ENCODE data around the gene KLHL18.
A peak's percentile ranks its signal among the peaks of the same experiment; 100 is the strongest.

KLHL18 gene

GRCh38 chr3:47266709-47267489 lies 15.8 kb upstream of the KLHL18 start:
- Histone ChIP-seq H3K4me3 (no peak overlapping the region), H3K27ac (no peak overlapping the region), H3K36me3 (ENCODE audit: insufficient read depth, low read length) (no peaks in the 10 kb centered on the region), H3K9ac (ENCODE audit: insufficient read length) (no peak overlapping the region), H3K9me3 (ENCODE audit: low read depth, low read length) (no peaks in the 10 kb centered on the region)
- peak; percentile 28 for DNase-seq (ENCODE audit: low read depth, low spot score)
- no peak for TF ChIP-seq EZH2 (IDR thresholded peaks at IDR 0.05)
- TF ChIP-seq POLR2AphosphoS5 (IDR thresholded peaks at IDR 0.05; ENCODE audit: borderline replicate concordance, low read depth, low read length) = no peak
- TF ChIP-seq FOXP2 (optimal IDR thresholded peaks at IDR 0.05; ENCODE audit: control extremely low read depth, extremely low read length, insufficient read depth) = no peak

- no peak for DNase-seq (ENCODE audit: low read depth, low spot score)
- no peak overlapping the region for H3K4me3 ChIP-seq
- H3K9me3 ChIP-seq (ENCODE audit: low read depth, low read length) = no peaks in the 10 kb centered on the region
- no peak overlapping the region for H3K9ac ChIP-seq (ENCODE audit: insufficient read length)
- no peak overlapping the region for H3K27ac ChIP-seq
- TF ChIP-seq EZH2 (IDR thresholded peaks at IDR 0.05) = no peak
- no peak for TF ChIP-seq POLR2AphosphoS5 (IDR thresholded peaks at IDR 0.05; ENCODE audit: borderline replicate concordance, low read depth, low read length)
- no peak for TF ChIP-seq FOXP2 (optimal IDR thresholded peaks at IDR 0.05; ENCODE audit: control extremely low read depth, extremely low read length, insufficient read depth)
- H3K36me3 ChIP-seq (ENCODE audit: insufficient read depth, low read length) = no peaks in the 10 kb centered on the region
These were observed 15.3 kb upstream of the KLHL18 start for GRCh38 chr3:47267490-47267824.

- TF ChIP-seq FOXP2 (optimal IDR thresholded peaks at IDR 0.05; ENCODE audit: control extremely low read depth, extremely low read length, insufficient read depth) (no peak), POLR2AphosphoS5 (IDR thresholded peaks at IDR 0.05; ENCODE audit: borderline replicate concordance, low read depth, low read length) (no peak), EZH2 (IDR thresholded peaks at IDR 0.05) (no peak)
- no peak for DNase-seq (ENCODE audit: low read depth, low spot score)
- no peak overlapping the region for H3K4me3 ChIP-seq
These were observed 12.2 kb upstream of the KLHL18 start for GRCh38 chr3:47270526-47270925.

GRCh38 chr3:47273564-47273963 lies 9.2 kb upstream of the KLHL18 start:
- Histone ChIP-seq H3K4me3 (no peak overlapping the region), H3K36me3 (ENCODE audit: insufficient read depth, low read length) (no peaks in the 10 kb centered on the region), H3K9ac (ENCODE audit: insufficient read length) (no peak overlapping the region), H3K27ac (no peak overlapping the region), H3K9me3 (ENCODE audit: low read depth, low read length) (no peaks in the 10 kb centered on the region)
- TF ChIP-seq EZH2 (IDR thresholded peaks at IDR 0.05) = no peak
- no peak for TF ChIP-seq FOXP2 (optimal IDR thresholded peaks at IDR 0.05; ENCODE audit: control extremely low read depth, extremely low read length, insufficient read depth)
- no peak for TF ChIP-seq POLR2AphosphoS5 (IDR thresholded peaks at IDR 0.05; ENCODE audit: borderline replicate concordance, low read depth, low read length)
- no peak for DNase-seq (ENCODE audit: low read depth, low spot score)

More at GRCh38 chr3:47270526-47270925, 12.2 kb upstream of the KLHL18 start:
- H3K27ac ChIP-seq = no peak overlapping the region
- H3K9me3 ChIP-seq (ENCODE audit: low read depth, low read length) = no peaks in the 10 kb centered on the region
- no peaks in the 10 kb centered on the region for H3K36me3 ChIP-seq (ENCODE audit: insufficient read depth, low read length)
- H3K9ac ChIP-seq (ENCODE audit: insufficient read length) = no peak overlapping the region

GRCh38 chr3:47274652-47275051 lies 8.1 kb upstream of the KLHL18 start:
- H3K36me3 ChIP-seq (ENCODE audit: insufficient read depth, low read length) = no peaks in the 10 kb centered on the region

GRCh38 chr3:47276558-47276957 lies 6.2 kb upstream of the KLHL18 start:
- H3K36me3 ChIP-seq (ENCODE audit: insufficient read depth, low read length) = no peaks in the 10 kb centered on the region
- DNase-seq (ENCODE audit: low read depth, low spot score) = no peak
- TF ChIP-seq EZH2 (IDR thresholded peaks at IDR 0.05) (no peak), POLR2AphosphoS5 (IDR thresholded peaks at IDR 0.05; ENCODE audit: borderline replicate concordance, low read depth, low read length) (no peak), FOXP2 (optimal IDR thresholded peaks at IDR 0.05; ENCODE audit: control extremely low read depth, extremely low read length, insufficient read depth) (no peak)

More at GRCh38 chr3:47274652-47275051, 8.1 kb upstream of the KLHL18 start:
- Histone ChIP-seq H3K27ac (no peak overlapping the region), H3K9me3 (ENCODE audit: low read depth, low read length) (no peaks in the 10 kb centered on the region), H3K4me3 (no peak overlapping the region), H3K9ac (ENCODE audit: insufficient read length) (no peak overlapping the region)
- no peak for DNase-seq (ENCODE audit: low read depth, low spot score)
- TF ChIP-seq EZH2 (IDR thresholded peaks at IDR 0.05) (no peak), POLR2AphosphoS5 (IDR thresholded peaks at IDR 0.05; ENCODE audit: borderline replicate concordance, low read depth, low read length) (no peak), FOXP2 (optimal IDR thresholded peaks at IDR 0.05; ENCODE audit: control extremely low read depth, extremely low read length, insufficient read depth) (no peak)

GRCh38 chr3:47280519-47280918 lies 2.2 kb upstream of the KLHL18 start:
- no peak for DNase-seq (ENCODE audit: low read depth, low spot score)
- Histone ChIP-seq H3K36me3 (ENCODE audit: insufficient read depth, low read length) (no peaks in the 10 kb centered on the region), H3K9ac (ENCODE audit: insufficient read length) (no peak overlapping the region), H3K9me3 (ENCODE audit: low read depth, low read length) (no peaks in the 10 kb centered on the region), H3K4me3 (no peak overlapping the region), H3K27ac (no peak overlapping the region)
- TF ChIP-seq FOXP2 (optimal IDR thresholded peaks at IDR 0.05; ENCODE audit: control extremely low read depth, extremely low read length, insufficient read depth) (no peak), EZH2 (IDR thresholded peaks at IDR 0.05) (no peak), POLR2AphosphoS5 (IDR thresholded peaks at IDR 0.05; ENCODE audit: borderline replicate concordance, low read depth, low read length) (no peak)

More at GRCh38 chr3:47276558-47276957, 6.2 kb upstream of the KLHL18 start:
- Histone ChIP-seq H3K9me3 (ENCODE audit: low read depth, low read length) (no peaks in the 10 kb centered on the region), H3K4me3 (no peak overlapping the region), H3K27ac (no peak overlapping the region), H3K9ac (ENCODE audit: insufficient read length) (no peak overlapping the region)

- peak overlapping the region; percentile 80 for H3K9ac ChIP-seq (ENCODE audit: insufficient read length)
- peak overlapping the region; percentile 88 for H3K4me3 ChIP-seq
- no peaks in the 10 kb centered on the region for H3K9me3 ChIP-seq (ENCODE audit: low read depth, low read length)
- no peak overlapping the region for H3K27ac ChIP-seq
- no peaks in the 10 kb centered on the region for H3K36me3 ChIP-seq (ENCODE audit: insufficient read depth, low read length)
- DNase-seq (ENCODE audit: low read depth, low spot score) = no peak
- TF ChIP-seq FOXP2 (optimal IDR thresholded peaks at IDR 0.05; ENCODE audit: control extremely low read depth, extremely low read length, insufficient read depth) (no peak), EZH2 (IDR thresholded peaks at IDR 0.05) (no peak), POLR2AphosphoS5 (IDR thresholded peaks at IDR 0.05; ENCODE audit: borderline replicate concordance, low read depth, low read length) (no peak)
These were observed 421 bp downstream of the KLHL18 start for GRCh38 chr3:47283193-47283537.
